M059J (cell line): Measurements from ENCODE around the gene TIPRL. TPM values are rescaled to one million over a fixed set of nuclear protein-coding genes. Genes with fewer than 3 reads are reported as not detected.
A peak's percentile ranks its signal among the peaks of the same experiment; 100 is the strongest.

ENCODE experiments used
- DNase-seq: peaks from one replicate; pipeline ENCODE4 v3.0.0-alpha.2; 2012; ENCODE audit warnings: low read depth
- total RNA-seq: library from RNA; depleted of rRNA; stranded (reverse); fragments of >200 nt; shearing (Covaris generic); gene quantifications from 2 replicates; pipeline ENCODE4 v1.2.3, GENCODE V29; 2014

Gene TIPRL
- total RNA-seq, 1 experiment from 2014 or later, result 65.9 TPM

- no peak for DNase-seq
Measured at GRCh38 chr1:168213349-168213748, 34.6 kb downstream of the TIPRL start.

GRCh38 chr1:168216171-168216570 is 37.4 kb downstream of the TIPRL start:
- DNase-seq, result no peak

- DNase-seq, result no peak
Measured at GRCh38 chr1:168217664-168218063, 38.9 kb downstream of the TIPRL start.

- DNase-seq, result no peak
Measured at GRCh38 chr1:168218658-168219057, 39.9 kb downstream of the TIPRL start.

GRCh38 chr1:168220470-168220871 is 41.7 kb downstream of the TIPRL start:
- DNase-seq, result no peak

- no peak for DNase-seq
Measured at GRCh38 chr1:168221275-168221674, 42.5 kb downstream of the TIPRL start.

- no peak for DNase-seq
Measured at GRCh38 chr1:168223261-168223660, 44.5 kb downstream of the TIPRL start.

- DNase-seq, result peak; percentile 62
Measured at GRCh38 chr1:168223681-168224540, 45.1 kb downstream of the TIPRL start.

GRCh38 chr1:168224991-168225390 is 46.2 kb downstream of the TIPRL start:
- no peak for DNase-seq

GRCh38 chr1:168225476-168226190 is 46.9 kb downstream of the TIPRL start, which contains the start of gene SFT2D2:
Gene SFT2D2 (plus strand): TSS chr1:168226004. CDS start chr1:168226080, 76 bp downstream.
- DNase-seq, result peak; percentile 79

GRCh38 chr1:168227620-168228019 is 48.9 kb downstream of the TIPRL start:
- DNase-seq, result peak; percentile 67

GRCh38 chr1:168229893-168230292 is 51.1 kb downstream of the TIPRL start:
- no peak for DNase-seq

- no peak for DNase-seq
Measured at GRCh38 chr1:168230709-168231108, 51.9 kb downstream of the TIPRL start.

- DNase-seq, result peak; percentile 65
Measured at GRCh38 chr1:168234846-168235547, 56.2 kb downstream of the TIPRL start.

GRCh38 chr1:168235548-168235885 is 56.8 kb downstream of the TIPRL start:
- no peak for DNase-seq

GRCh38 chr1:168235937-168236336 is 57.2 kb downstream of the TIPRL start:
- no peak for DNase-seq

- no peak for DNase-seq
Measured at GRCh38 chr1:168236836-168237611, 58.3 kb downstream of the TIPRL start.

- DNase-seq, result no peak
Measured at GRCh38 chr1:168243198-168243597, 64.4 kb downstream of the TIPRL start.

GRCh38 chr1:168243636-168244212 is 65.0 kb downstream of the TIPRL start:
- DNase-seq, result no peak

GRCh38 chr1:168245042-168245441 is 66.3 kb downstream of the TIPRL start:
- no peak for DNase-seq

- DNase-seq, result no peak
Measured at GRCh38 chr1:168246506-168246905, 67.7 kb downstream of the TIPRL start.
